KMS-11 (cell line): ENCODE measurements around the gene ACER1.
"Not testable (repeated sequence)": the region's sequence is repeated elsewhere in the genome, so short reads cannot be mapped to it uniquely, and the experiment has no call there.

Experiments
- H2AFZ ChIP-seq: fragments of 200-600 bp; sonication (generic); 2 replicates; pipeline ENCODE4 v1.6.1; 2016; ENCODE audit warnings: antibody characterized with exemption, mixed run types, low read depth
- H3K27ac ChIP-seq: fragments of 200-600 bp; sonication (generic); 2 replicates; pipeline ENCODE4 v1.6.1; 2016; ENCODE audit warnings: mild to moderate bottlenecking, mixed run types
- H3K27me3 ChIP-seq: fragments of 200-600 bp; sonication (generic); 2 replicates; pipeline ENCODE4 v1.6.1; 2017; ENCODE audit warnings: mild to moderate bottlenecking, low read depth, mixed run types, moderate library complexity; ENCODE audit not compliant: insufficient read depth
- H3K36me3 ChIP-seq: fragments of 200-600 bp; sonication (generic); 2 replicates; pipeline ENCODE4 v1.6.1; 2017; ENCODE audit warnings: mild to moderate bottlenecking, mixed run types; ENCODE audit not compliant: insufficient read depth
- H3K4me1 ChIP-seq: fragments of 200-600 bp; sonication (generic); 2 replicates; pipeline ENCODE4 v1.6.1; 2016; ENCODE audit warnings: mild to moderate bottlenecking, low read depth, mixed run types; ENCODE audit not compliant: poor library complexity, severe bottlenecking
- H3K4me2 ChIP-seq: fragments of 200-600 bp; sonication (generic); 2 replicates; pipeline ENCODE4 v1.7.0; 2016; ENCODE audit warnings: mild to moderate bottlenecking, mixed run types
- H3K4me3 ChIP-seq: fragments of 200-600 bp; sonication (generic); IDR thresholded peaks from 2 replicates; pipeline ENCODE4 v1.6.1; 2017; ENCODE audit warnings: low read depth, low read length, mixed read lengths; ENCODE audit not compliant: insufficient read depth
- H3K79me2 ChIP-seq: fragments of 200-600 bp; sonication (generic); 2 replicates; pipeline ENCODE4 v1.6.1; 2016; ENCODE audit warnings: low read depth, mixed run types; ENCODE audit not compliant: insufficient read depth
- H3K9ac ChIP-seq: fragments of 200-600 bp; sonication (generic); 2 replicates; pipeline ENCODE4 v1.6.1; 2016; ENCODE audit warnings: mild to moderate bottlenecking, mixed run types
- H4K20me1 ChIP-seq: fragments of 200-600 bp; sonication (generic); 2 replicates; pipeline ENCODE4 v1.6.1; 2016; ENCODE audit warnings: mild to moderate bottlenecking, mixed run types; ENCODE audit not compliant: insufficient read depth
- CTCF ChIP-seq: fragments of 200-600 bp; sonication (generic); conservative IDR thresholded peaks from 2 replicates; pipeline ENCODE4 v1.6.1; 2017; ENCODE audit warnings: low read depth, mild to moderate bottlenecking, antibody characterized with exemption, low read length, moderate library complexity, mixed read lengths

The ACER1 gene

GRCh38 chr19:6324757-6325156, 8.7 kb downstream of the ACER1 start:
- H3K9ac ChIP-seq, result no peak overlapping the region
- no peak overlapping the region for H3K27ac ChIP-seq
- no peak overlapping the region for H3K4me2 ChIP-seq
- TF ChIP-seq CTCF, result no peak
- peaks cover 26% of the 10 kb centered on the region for H3K27me3 ChIP-seq
- no peak overlapping the region for H3K4me3 ChIP-seq
- H3K4me1 ChIP-seq, result no peaks in the 10 kb centered on the region
- no peaks in the 10 kb centered on the region for H4K20me1 ChIP-seq
- H3K79me2 ChIP-seq, result no peaks in the 10 kb centered on the region
- H3K36me3 ChIP-seq, result no peaks in the 10 kb centered on the region
- no peak overlapping the region for H2AFZ ChIP-seq

GRCh38 chr19:6322284-6322683, 11.1 kb downstream of the ACER1 start:
- H3K27ac ChIP-seq, result no peak overlapping the region

GRCh38 chr19:6319376-6319775, 14.0 kb downstream of the ACER1 start:
- no peak overlapping the region for H2AFZ ChIP-seq
- no peaks in the 10 kb centered on the region for H4K20me1 ChIP-seq
- no peak overlapping the region for H3K9ac ChIP-seq
- peaks cover 15% of the 10 kb centered on the region for H3K27me3 ChIP-seq
- H3K27ac ChIP-seq, result no peak overlapping the region
- H3K4me1 ChIP-seq, result no peaks in the 10 kb centered on the region
- TF ChIP-seq CTCF, result no peak
- H3K4me2 ChIP-seq, result no peak overlapping the region
- H3K4me3 ChIP-seq, result no peak overlapping the region
- no peaks in the 10 kb centered on the region for H3K79me2 ChIP-seq
- no peaks in the 10 kb centered on the region for H3K36me3 ChIP-seq

More at GRCh38 chr19:6322284-6322683, 11.1 kb downstream of the ACER1 start:
- Histone ChIP-seq H2AFZ (no peak overlapping the region), H4K20me1 (no peaks in the 10 kb centered on the region), H3K4me3 (no peak overlapping the region), H3K4me1 (no peaks in the 10 kb centered on the region), H3K79me2 (no peaks in the 10 kb centered on the region), H3K9ac (no peak overlapping the region), H3K4me2 (no peak overlapping the region), H3K27me3 (peaks cover 26% of the 10 kb centered on the region), H3K36me3 (no peaks in the 10 kb centered on the region)
- TF ChIP-seq CTCF, result no peak

GRCh38 chr19:6318772-6319171, 14.6 kb downstream of the ACER1 start:
- Histone ChIP-seq H3K9ac (no peak overlapping the region), H3K79me2 (no peaks in the 10 kb centered on the region), H3K4me3 (no peak overlapping the region), H3K4me1 (no peaks in the 10 kb centered on the region), H3K36me3 (no peaks in the 10 kb centered on the region), H3K4me2 (no peak overlapping the region), H3K27ac (no peak overlapping the region), H4K20me1 (no peaks in the 10 kb centered on the region), H2AFZ (no peak overlapping the region), H3K27me3 (peaks cover 15% of the 10 kb centered on the region)
- no peak for TF ChIP-seq CTCF

- H3K27ac ChIP-seq, H3K4me3 ChIP-seq, H3K36me3 ChIP-seq, H3K9ac ChIP-seq, H3K27me3 ChIP-seq, H3K4me1 ChIP-seq, H3K4me2 ChIP-seq, H2AFZ ChIP-seq, H3K79me2 ChIP-seq, H4K20me1 ChIP-seq: not testable (repeated sequence)
These were observed 17.8 kb downstream of the ACER1 start for GRCh38 chr19:6315646-6316045.
